Right lobe of liver (tissue), 6 donors: Measurements from ENCODE around the gene MET. TPM values are rescaled to one million over a fixed set of nuclear protein-coding genes. Genes with fewer than 3 reads are reported as not detected.

Source experiments
- ATAC-seq, 4 donors: fragments of 200-7000 bp; cut with Tn5 transposase; one replicate each; pipeline ENCODE4 v1.9.1; 2020; ENCODE audit warnings: mild to moderate bottlenecking in 4 of 4, moderate library complexity in 4 of 4
- DNase-seq, 3 donors: peaks; one replicate each; pipeline ENCODE4 v3.0.0-alpha.2; 2020
- H3K27ac ChIP-seq, 3 donors: fragments of 200-600 bp; one replicate each; pipeline ENCODE4 v1.8.0; 2022
- H3K27me3 ChIP-seq, 2 donors: fragments of 200-600 bp; one replicate each; pipeline ENCODE4 v1.8.0; 2022
- H3K36me3 ChIP-seq, 4 donors: fragments of 200-600 bp; sonication (generic) in 1 of 4; one replicate each; pipeline versions ENCODE4 v1.5.1 to v1.8.0; 2017 to 2022; ENCODE audit warnings: control low read depth in 1 of 4
- H3K4me1 ChIP-seq, 4 donors: fragments of 200-600 bp; sonication (generic) in 1 of 4; one replicate each; pipeline versions ENCODE4 v1.5.1 to v1.8.0; 2017 to 2022; ENCODE audit warnings: control low read depth in 1 of 4
- H3K4me3 ChIP-seq, 3 donors: fragments of 200-600 bp; one replicate each; pipeline ENCODE4 v1.8.0; 2022
- H3K9me3 ChIP-seq, 4 donors: fragments of 200-600 bp; sonication (generic) in 1 of 4; one replicate each; pipeline versions ENCODE4 v1.5.1 to v1.8.0; 2017 to 2022; ENCODE audit warnings: control low read depth in 1 of 4
- POLR2A ChIP-seq: fragments of 450-650 bp; IDR thresholded peaks from one replicate; pipeline ENCODE4 v1.6.1; 2017; ENCODE audit warnings: antibody characterized with exemption, mild to moderate bottlenecking
- WGBS: methylation state at CpG from one replicate; pipeline ENCODE4 v1.1.6; 2018; ENCODE audit warnings: low coverage, low lambda C conversion rate; ENCODE audit not compliant: insufficient coverage; ENCODE audit errors: missing lambda C conversion rate; 5-methylcytosine and 5-hydroxymethylcytosine counted together
- intact Hi-C, 2 donors: fragments of 100-400 bp; cut with DNase I; formaldehyde crosslinking; loops; one replicate each; pipeline versions ENCODE4 v1.11.2 to v1.14.1; 2022
- total RNA-seq, 6 experiments: library from RNA; depleted of rRNA in 2 of 6; stranded (reverse); fragments of >200 nt in 2 of 6; fragmentation: NEBNext Ultra II Directional in 3 of 6; extraction: Animal tissue kit (Norgen Biotek cat#: 25700) in 3 of 6; gene quantifications; one replicate each; pipeline versions ENCODE4 v1.1.0 to v1.2.4, GENCODE V29; 2016 to 2023
- TF ChIP-seq, protein P1 (sequence below), 4 donors: fragments of 200-600 bp in 3 of 4; fragments of 450-650 bp in 1 of 4; IDR thresholded peaks; one replicate each; pipeline versions ENCODE4 v1.5.1 to v1.8.0; 2016 to 2022; ENCODE audit warnings: antibody characterized with exemption in 4 of 4, mild to moderate bottlenecking in 2 of 4
- donor health status: DM: no; HTN: yes; CAD: no.
- donor health status: DM: no; HTN: no; CAD: no.
- donor health status: DM: no; HTN: no; CAD: no.
- donor health status: DM: no; HTN: yes; CAD: no.
- donor health status: DM: no; HTN: yes; CAD: no.

MET gene
- total RNA-seq, 6 experiments from 2014 or later = 32.9 to 45.2 (median 37.2) TPM

GRCh38 chr7:116799916-116800315 is 127.9 kb downstream of the MET start:
- intact Hi-C loops = loop anchor here (10.0 kb wide), 3 partner anchors 125 to 625 kb away; partner anchors contain the start of gene MET (in 2 of the 2)
- no peak for DNase-seq
- no peaks in the 10 kb centered on the region for H3K36me3 ChIP-seq
- H3K27ac ChIP-seq = peak overlapping the region in 1 of 3 donors; percentile 38
- no peaks in the 10 kb centered on the region for H3K27me3 ChIP-seq
- H3K4me1 ChIP-seq = peaks cover 0 to 48% (median 13%) of the 10 kb centered on the region in 4 donors
- no peak overlapping the region for H3K4me3 ChIP-seq
- TF ChIP-seq, protein P1, sequence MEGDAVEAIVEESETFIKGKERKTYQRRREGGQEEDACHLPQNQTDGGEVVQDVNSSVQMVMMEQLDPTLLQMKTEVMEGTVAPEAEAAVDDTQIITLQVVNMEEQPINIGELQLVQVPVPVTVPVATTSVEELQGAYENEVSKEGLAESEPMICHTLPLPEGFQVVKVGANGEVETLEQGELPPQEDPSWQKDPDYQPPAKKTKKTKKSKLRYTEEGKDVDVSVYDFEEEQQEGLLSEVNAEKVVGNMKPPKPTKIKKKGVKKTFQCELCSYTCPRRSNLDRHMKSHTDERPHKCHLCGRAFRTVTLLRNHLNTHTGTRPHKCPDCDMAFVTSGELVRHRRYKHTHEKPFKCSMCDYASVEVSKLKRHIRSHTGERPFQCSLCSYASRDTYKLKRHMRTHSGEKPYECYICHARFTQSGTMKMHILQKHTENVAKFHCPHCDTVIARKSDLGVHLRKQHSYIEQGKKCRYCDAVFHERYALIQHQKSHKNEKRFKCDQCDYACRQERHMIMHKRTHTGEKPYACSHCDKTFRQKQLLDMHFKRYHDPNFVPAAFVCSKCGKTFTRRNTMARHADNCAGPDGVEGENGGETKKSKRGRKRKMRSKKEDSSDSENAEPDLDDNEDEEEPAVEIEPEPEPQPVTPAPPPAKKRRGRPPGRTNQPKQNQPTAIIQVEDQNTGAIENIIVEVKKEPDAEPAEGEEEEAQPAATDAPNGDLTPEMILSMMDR (IDR thresholded peaks at IDR 0.05) = no peak
- no peak for TF ChIP-seq POLR2A
- no peaks in the 10 kb centered on the region for H3K9me3 ChIP-seq
- ATAC-seq = peak; percentile 44 to 65 (median 56)

DNA sequence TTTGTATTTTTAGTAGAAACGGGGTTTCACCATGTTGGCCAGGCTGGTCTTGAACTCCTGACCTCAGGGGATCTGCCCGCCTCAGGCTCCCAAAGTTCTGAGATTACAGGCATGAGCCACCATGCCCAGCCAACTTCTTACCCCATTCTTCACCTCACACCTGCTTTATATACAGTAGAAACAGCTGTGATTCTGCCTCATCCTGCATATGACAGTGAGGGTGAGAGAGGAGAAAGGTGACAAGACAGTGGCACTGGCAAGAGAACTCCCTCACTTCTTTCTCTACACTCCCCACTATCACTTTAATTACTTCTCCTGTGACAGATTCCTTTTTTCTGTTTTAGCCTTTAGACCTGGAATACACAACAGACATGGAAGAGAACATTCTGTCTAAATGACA is 128.6 kb downstream of the MET start:
- ATAC-seq = no peak
- Histone ChIP-seq H3K36me3 (no peaks in the 10 kb centered on the region), H3K9me3 (no peaks in the 10 kb centered on the region), H3K4me1 (peaks cover 0 to 50% (median 13%) of the 10 kb centered on the region in 4 donors), H3K27ac (peak overlapping the region in 1 of 3 donors; percentile 38), H3K27me3 (no peaks in the 10 kb centered on the region), H3K4me3 (no peak overlapping the region)
- 67% methylated on average over 2 of the region's 2 CpGs for WGBS
- intact Hi-C loops = loop anchor here (10.0 kb wide), 3 partner anchors 126 to 626 kb away; partner anchors contain the start of gene MET (in 2 of the 2)
- no peak for TF ChIP-seq POLR2A
- TF ChIP-seq, protein P1 (IDR thresholded peaks at IDR 0.05) = no peak
- no peak for DNase-seq

- H3K9me3 ChIP-seq = no peaks in the 10 kb centered on the region
- peaks cover 0 to 53% (median 16%) of the 10 kb centered on the region in 4 donors for H3K4me1 ChIP-seq
- H3K27me3 ChIP-seq = no peaks in the 10 kb centered on the region
- H3K27ac ChIP-seq = peak overlapping the region in 1 of 3 donors; percentile 38
- DNase-seq (no peak), ATAC-seq (peak in 1 of 4 donors; percentile 6)
- no peaks in the 10 kb centered on the region for H3K36me3 ChIP-seq
- TF ChIP-seq POLR2A = no peak
- TF ChIP-seq, protein P1 (IDR thresholded peaks at IDR 0.05) = no peak
- H3K4me3 ChIP-seq = no peak overlapping the region
- WGBS = 25% methylated on average over 2 of the region's 2 CpGs
- intact Hi-C loops = loop anchor here (10.0 kb wide), 3 partner anchors 126 to 626 kb away; partner anchors contain the start of gene MET (in 2 of the 2)
Observed at GRCh38 chr7:116801092-116801710, 129.2 kb downstream of the MET start.

- Histone ChIP-seq H3K4me1 (peaks cover 0 to 52% (median 17%) of the 10 kb centered on the region in 4 donors), H3K9me3 (no peaks in the 10 kb centered on the region), H3K36me3 (no peaks in the 10 kb centered on the region), H3K27me3 (no peaks in the 10 kb centered on the region), H3K4me3 (no peak overlapping the region), H3K27ac (peak overlapping the region in 1 of 3 donors; percentile 22)
- WGBS = 90% methylated on average over 7 of the region's 7 CpGs
- DNase-seq (no peak), ATAC-seq (no peak)
- TF ChIP-seq, protein P1 (IDR thresholded peaks at IDR 0.05) = no peak
- no peak for TF ChIP-seq POLR2A
- intact Hi-C loops = loop anchor here (10.0 kb wide), 3 partner anchors 127 to 627 kb away; partner anchors contain the start of gene MET (in 2 of the 2)
Observed at GRCh38 chr7:116802144-116802745, 130.2 kb downstream of the MET start.
